Measurements from ENCODE around the gene RNF6.
"Not testable (repeated sequence)": the region's sequence is repeated elsewhere in the genome, so short reads cannot be mapped to it uniquely, and the experiment has no call there.

The RNF6 gene

GRCh38 chr13:26221721-26222519 is at the start of gene RNF6:
Gene RNF6 (minus strand): TSS chr13:26222314. CDS start chr13:26219649, 2,665 bp downstream.
- DNase-seq (ENCODE audit: low spot score): peak; percentile 95

- no peak for DNase-seq (ENCODE audit: low spot score)
Measured at GRCh38 chr13:26270707-26271106, 48.6 kb upstream of the RNF6 start.

DNA sequence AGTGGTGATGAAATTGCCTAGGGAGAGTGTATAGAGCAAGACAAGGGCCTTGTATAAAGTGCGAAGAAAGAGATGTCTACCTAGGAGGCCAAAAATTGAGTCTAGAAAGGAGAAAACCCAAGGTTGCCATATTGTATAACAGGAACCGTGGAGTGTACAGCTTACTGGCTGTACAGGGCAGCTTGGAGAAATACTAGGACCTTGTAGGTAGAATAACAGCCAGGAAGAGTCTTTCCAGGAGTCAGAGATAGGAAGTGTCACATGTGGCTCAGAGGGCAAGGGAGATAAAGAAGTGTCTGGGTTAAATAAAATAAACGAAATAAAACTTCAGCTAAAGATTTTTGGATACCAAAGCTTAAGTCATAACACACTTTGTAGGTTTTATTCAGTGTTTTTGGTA is 44.2 kb upstream of the RNF6 start:
- DNase-seq (ENCODE audit: low spot score): no peak

DNA sequence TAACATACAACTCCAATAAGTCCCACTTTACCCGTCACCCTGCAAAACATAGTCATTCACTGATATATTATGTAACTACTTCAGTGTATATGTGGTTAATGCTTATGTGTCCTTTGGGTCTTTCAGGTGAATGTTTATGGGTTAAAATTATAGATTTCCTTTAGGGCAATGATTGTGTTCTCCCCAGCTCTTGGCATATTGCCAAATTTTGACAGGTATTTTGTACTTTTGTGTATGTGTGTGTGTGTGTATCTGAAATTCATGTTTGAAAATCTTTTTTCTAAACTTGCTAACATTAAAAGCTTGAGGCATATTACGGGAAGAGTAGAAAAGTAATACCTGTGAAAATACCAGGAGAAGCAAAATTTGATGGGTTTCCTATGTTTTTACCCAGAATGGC is 40.0 kb upstream of the RNF6 start:
- no peak for DNase-seq (ENCODE audit: low spot score)

DNA sequence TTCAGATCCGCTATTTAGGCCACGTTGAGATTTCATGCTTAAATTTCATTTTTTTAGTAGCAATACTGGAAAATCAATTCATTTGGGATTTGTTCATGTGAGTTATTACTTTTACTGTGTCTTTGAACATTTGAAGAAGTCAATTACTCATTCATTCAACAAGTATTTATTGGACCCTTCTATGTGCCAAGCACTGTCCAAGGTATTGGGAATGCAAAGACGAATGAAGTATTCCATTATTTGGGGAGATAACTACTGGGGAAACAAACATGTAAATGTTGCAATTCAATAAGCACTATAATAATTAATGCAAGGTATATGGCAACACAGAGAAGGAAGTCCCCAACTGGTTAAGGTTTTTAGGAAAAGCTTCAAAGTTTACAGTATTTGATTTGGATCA is 37.5 kb upstream of the RNF6 start:
- no peak for DNase-seq (ENCODE audit: low spot score)

- no peak for DNase-seq (ENCODE audit: low spot score)
Measured at GRCh38 chr13:26257049-26257448, 34.9 kb upstream of the RNF6 start.

- peak; percentile 7 for DNase-seq (ENCODE audit: low spot score)
Measured at GRCh38 chr13:26255691-26256277, 33.7 kb upstream of the RNF6 start.

DNA sequence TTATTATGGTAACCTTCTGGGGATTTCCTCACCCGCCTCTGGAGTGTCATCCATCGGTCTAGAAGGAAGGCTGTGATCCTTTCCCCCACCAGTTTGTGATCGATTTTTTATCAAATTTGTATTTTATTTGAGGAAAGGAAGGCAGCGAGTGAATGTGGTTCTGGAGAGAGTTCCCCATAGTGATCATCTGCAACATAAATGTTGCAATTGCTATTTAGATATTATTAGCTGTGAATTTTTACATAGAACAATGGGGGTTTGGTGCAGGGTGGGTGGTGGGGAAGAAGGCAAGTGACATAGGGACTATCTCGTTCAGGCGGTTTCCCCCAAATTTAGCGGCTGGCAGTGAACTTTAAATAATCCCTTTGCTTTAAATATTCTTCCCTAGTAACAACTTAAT is 33.0 kb upstream of the RNF6 start:
- no peak for DNase-seq (ENCODE audit: low spot score)

- peak; percentile 47 for DNase-seq (ENCODE audit: low spot score)
Measured at GRCh38 chr13:26254583-26255111, 32.5 kb upstream of the RNF6 start.

DNA sequence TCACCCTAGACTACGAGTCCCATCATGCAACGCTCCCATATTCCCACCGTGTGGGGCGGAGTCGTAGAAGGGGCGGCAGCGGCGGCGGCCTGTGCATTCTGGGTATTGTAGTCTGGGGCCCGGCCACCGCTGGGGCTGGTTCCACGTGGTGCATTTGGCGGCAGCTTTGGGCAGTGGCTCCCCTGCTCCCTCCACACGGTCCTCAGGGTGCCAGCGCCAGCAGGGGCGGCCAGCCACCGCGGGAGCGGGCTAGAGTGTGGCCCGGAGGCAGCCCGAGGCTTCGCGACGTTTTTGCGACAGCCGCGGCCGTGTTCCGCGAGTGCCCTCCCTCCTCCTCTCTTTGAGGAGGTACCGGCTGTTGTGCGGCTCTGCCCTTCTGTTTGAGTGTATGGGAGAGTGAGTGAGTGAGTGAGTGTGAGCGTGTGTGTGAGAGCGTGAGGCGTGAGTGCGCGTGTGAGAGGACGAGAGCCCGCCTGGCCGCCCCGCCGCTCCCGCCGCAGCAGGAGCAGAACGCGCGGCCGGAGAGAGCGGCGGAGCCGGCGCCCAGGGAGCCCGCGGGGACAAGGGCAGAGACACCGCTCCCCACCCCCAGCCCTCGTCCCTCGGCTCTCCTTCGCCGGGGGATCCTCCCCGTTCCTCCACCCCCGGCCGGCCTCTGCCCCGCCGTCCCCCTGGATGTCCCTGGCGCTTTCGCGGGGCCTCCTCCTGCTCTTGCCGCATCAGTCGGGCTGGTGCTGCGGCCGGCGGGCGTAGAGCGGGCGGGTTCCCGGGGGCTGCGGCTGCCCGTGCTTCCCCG is 31.9 kb upstream of the RNF6 start, which contains the start of gene CDK8:
CDK8 (plus strand) TSS at position 343 of the 796 bp plus-strand sequence. CDS start 513 bp downstream, outside the sequence.
- peak; percentile 88 for DNase-seq (ENCODE audit: low spot score)

DNA sequence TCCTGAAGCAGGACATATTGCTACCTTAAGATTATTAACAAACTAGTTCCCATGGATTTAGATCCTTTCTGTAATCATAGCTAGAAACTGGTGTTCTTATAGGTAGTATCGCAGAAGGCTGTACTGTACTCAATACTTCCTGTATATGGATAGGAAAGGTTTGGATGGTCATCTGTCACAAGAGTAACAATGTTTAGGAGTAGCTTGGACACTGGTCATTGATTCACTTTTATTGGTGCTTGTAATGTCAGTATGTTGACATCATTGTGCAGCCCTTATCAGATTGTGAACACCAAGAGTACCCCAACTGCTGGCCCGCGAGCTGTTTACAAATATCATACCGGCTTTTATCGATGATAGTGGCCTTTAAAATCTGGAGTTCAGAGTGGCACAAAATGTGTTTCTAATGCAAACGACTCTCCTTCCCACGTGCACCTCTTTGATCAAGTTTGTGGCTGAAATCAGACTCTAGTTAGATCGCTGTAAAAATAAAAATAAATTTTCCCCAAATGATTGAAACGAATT is 31.2 kb upstream of the RNF6 start:
- DNase-seq (ENCODE audit: low spot score): no peak

DNA sequence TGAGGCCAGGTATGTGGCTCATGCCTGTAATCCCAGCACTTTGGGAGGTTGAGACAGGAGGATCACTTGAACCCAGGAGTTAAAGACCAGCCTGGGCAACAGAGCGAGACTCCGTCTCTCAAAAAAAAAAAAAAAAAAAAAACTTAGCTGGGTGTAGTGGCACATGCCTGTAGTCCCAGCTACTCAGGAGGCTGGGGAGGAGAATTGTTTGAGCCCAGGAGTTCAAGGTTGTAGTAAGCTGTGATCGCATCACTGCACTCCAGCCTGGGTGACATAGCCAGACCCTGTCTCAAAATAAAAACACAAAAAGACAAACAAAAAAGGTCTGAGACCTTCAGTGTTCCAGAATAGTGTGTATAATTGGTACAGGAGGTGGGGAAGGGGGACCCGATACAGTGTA is 29.9 kb upstream of the RNF6 start:
- not testable (repeated sequence) for DNase-seq (ENCODE audit: low spot score)

GRCh38 chr13:26249551-26249950 is 27.4 kb upstream of the RNF6 start:
- no peak for DNase-seq (ENCODE audit: low spot score)

DNA sequence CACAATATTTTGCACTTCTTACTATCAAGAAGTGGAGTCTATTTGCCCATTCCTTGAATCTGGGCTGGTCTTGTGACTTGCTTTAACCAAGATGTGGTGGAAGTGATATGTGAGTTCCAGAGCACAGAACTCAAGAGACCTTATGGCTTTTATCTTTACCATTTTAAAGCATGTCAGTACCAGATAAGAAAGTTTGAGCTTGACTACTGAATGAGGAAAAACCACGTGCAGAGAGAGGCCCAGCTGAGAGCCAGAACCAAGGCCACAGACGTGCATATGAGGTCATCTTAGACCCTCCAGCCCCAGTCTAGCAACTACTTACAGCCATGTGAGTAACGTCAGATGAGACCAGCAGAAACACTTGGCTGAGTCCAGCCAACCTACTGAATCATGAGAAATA is 25.5 kb upstream of the RNF6 start:
- no peak for DNase-seq (ENCODE audit: low spot score)

GRCh38 chr13:26247011-26247410 is 24.9 kb upstream of the RNF6 start:
- DNase-seq (ENCODE audit: low spot score): no peak

GRCh38 chr13:26246154-26246553 is 24.0 kb upstream of the RNF6 start:
- DNase-seq (ENCODE audit: low spot score): no peak

- DNase-seq (ENCODE audit: low spot score): no peak
Measured at GRCh38 chr13:26236296-26236695, 14.2 kb upstream of the RNF6 start.

DNA sequence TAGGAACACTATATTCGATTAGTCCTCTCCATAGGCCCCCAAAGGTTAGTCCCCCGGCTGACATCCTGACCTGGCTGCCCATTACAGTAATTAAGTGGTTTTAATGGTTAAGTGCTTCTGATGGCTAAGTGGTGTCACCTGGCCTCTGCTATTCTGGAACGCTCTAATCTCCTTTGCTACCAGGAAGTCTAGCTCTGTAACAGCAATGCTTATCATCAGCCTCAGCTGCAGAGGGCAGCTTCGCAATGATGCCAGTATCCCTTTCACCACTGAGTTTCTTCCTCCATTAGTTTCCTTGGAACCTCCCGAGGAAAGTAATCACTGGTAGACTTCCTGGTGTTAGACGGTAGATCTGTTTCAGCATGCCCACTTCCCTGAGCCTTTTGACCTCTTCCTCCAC is 8.6 kb upstream of the RNF6 start:
- DNase-seq (ENCODE audit: low spot score): no peak

GRCh38 chr13:26229080-26229615 is 7.0 kb upstream of the RNF6 start:
- no peak for DNase-seq (ENCODE audit: low spot score)

GRCh38 chr13:26228096-26228495 is 6.0 kb upstream of the RNF6 start:
- no peak for DNase-seq (ENCODE audit: low spot score)

DNA sequence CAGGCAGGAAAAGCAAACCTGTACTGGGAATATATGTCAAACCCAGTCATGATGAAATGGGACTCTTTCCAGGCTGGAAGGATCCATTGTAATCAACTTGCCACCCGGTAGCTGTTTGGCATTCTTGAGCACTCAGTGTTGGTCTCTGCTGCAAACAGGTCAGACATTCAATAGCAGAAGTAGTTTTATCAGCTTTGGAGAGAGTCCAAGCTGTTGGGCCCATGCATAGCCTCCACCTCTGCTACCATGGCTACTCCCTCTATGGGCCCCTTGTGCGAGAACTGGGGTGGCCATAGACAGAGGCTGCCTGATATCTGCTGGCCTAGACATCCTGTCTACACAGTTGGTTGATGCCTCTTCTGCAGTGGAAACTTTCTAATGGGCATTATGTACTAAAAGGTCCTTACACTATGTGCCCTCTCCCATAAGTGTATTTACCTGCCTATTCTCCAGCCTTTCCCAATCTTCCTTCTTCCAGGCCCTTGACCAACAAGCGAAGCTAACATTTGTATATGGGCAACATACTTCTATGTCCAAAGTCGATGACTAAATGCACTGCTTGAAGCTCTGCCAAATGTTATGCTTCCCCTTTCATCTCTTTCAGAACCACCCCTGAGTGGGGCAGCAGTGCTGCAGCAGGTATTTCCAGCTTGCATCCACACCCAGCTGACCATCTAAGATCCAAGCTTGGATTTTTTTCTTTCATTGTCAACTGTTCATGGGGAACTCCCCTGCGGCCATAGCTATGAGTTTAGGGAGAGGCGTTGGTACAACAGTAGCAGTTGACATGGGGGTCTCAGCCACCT is 5.3 kb upstream of the RNF6 start:
- DNase-seq (ENCODE audit: low spot score): no peak
